K562 (cell line): Measurements from ENCODE around the gene IQGAP3. TPM values are rescaled to one million over a fixed set of nuclear protein-coding genes. Genes with fewer than 3 reads are reported as not detected.
A peak's percentile ranks its signal among the peaks of the same experiment; 100 is the strongest.

Source experiments
- BRF1 ChIP-seq: IDR thresholded peaks from 3 replicates; pipeline ENCODE4 v1.6.1; 2011; ENCODE audit warnings: borderline replicate concordance, mild to moderate bottlenecking; ENCODE audit not compliant: insufficient read length; ENCODE audit errors: extremely low read depth
- ELF1 ChIP-seq: fragments of 200-800 bp; sonication (Bioruptor generic); IDR thresholded peaks from 2 replicates; pipeline ENCODE4 v1.6.1; 2016; ENCODE audit warnings: missing genetic modification characterization, missing compliant biosample characterization
- GATAD2A ChIP-seq: fragments of 450-650 bp; IDR thresholded peaks from 2 replicates; pipeline ENCODE4 v1.6.1; 2017
- GTF2E2 ChIP-seq: fragments of 200-800 bp; sonication (Bioruptor generic); IDR thresholded peaks from 2 replicates; pipeline ENCODE4 v1.6.1; 2016; ENCODE audit warnings: missing genetic modification characterization, missing compliant biosample characterization
- ILF3 ChIP-seq: fragments of 450-650 bp; IDR thresholded peaks from 2 replicates; pipeline ENCODE4 v1.6.1; 2018; ENCODE audit warnings: antibody characterized with exemption, mild to moderate bottlenecking, moderate library complexity, borderline replicate concordance
- KAT2B ChIP-seq: IDR thresholded peaks from one replicate; pipeline ENCODE4 v1.6.1; 2012; ENCODE audit warnings: low read depth, mild to moderate bottlenecking, control low read depth, inconsistent platforms, low read length, moderate library complexity
- MED1 ChIP-seq: sonication (generic); formaldehyde crosslinking; IDR thresholded peaks from 2 replicates; pipeline ENCODE4 v1.8.1; 2023; ENCODE audit warnings: missing genetic modification reagents, borderline replicate concordance
- MEF2A ChIP-seq: IDR thresholded peaks from 2 replicates; pipeline ENCODE4 v1.6.1; 2011; ENCODE audit warnings: low read depth, mild to moderate bottlenecking, low read length, moderate library complexity; ENCODE audit not compliant: control insufficient read depth
- NONO ChIP-seq, 2 experiments: fragments of 200-400 bp in 1 of 2; fragments of 450-650 bp in 1 of 2; formaldehyde crosslinking in 1 of 2; IDR thresholded peaks; 2 replicates each; pipeline ENCODE4 v1.6.1; 2017; ENCODE audit warnings: low read depth in 2 of 2, mild to moderate bottlenecking in 2 of 2, moderate library complexity in 2 of 2, low read length in 1 of 2
- RBM22 ChIP-seq: fragments of 200-400 bp; formaldehyde crosslinking; IDR thresholded peaks from 2 replicates; pipeline ENCODE4 v1.6.1; 2018; ENCODE audit warnings: low read length, low read depth; ENCODE audit not compliant: poor library complexity, severe bottlenecking
- RFX1 ChIP-seq: fragments of 450-650 bp; IDR thresholded peaks from 2 replicates; pipeline ENCODE4 v1.6.1; 2016; ENCODE audit warnings: mild to moderate bottlenecking, moderate library complexity
- SOX6 ChIP-seq: fragments of 450-650 bp; IDR thresholded peaks from 2 replicates; pipeline ENCODE4 v1.6.1; 2014; ENCODE audit warnings: mild to moderate bottlenecking
- SP1 ChIP-seq: sonication (generic); formaldehyde crosslinking; IDR thresholded peaks from 2 replicates; pipeline ENCODE4 v1.8.1; 2022; ENCODE audit warnings: mild to moderate bottlenecking, missing genetic modification reagents
- SP2 ChIP-seq: IDR thresholded peaks from 2 replicates; pipeline ENCODE4 v1.6.1; 2011; ENCODE audit warnings: mild to moderate bottlenecking, low read depth, low read length, moderate library complexity; ENCODE audit not compliant: poor library complexity, severe bottlenecking; ENCODE audit errors: extremely low read depth
- SRSF9 ChIP-seq: fragments of 200-400 bp; formaldehyde crosslinking; IDR thresholded peaks from 2 replicates; pipeline ENCODE4 v1.6.1; 2017; ENCODE audit warnings: low read depth, low read length, borderline replicate concordance
- SUPT5H ChIP-seq: fragments of 450-650 bp; IDR thresholded peaks from 2 replicates; pipeline ENCODE4 v1.6.1; 2016
- TAF9B ChIP-seq: fragments of 450-650 bp; IDR thresholded peaks from 2 replicates; pipeline ENCODE4 v1.6.1; 2018; ENCODE audit warnings: mild to moderate bottlenecking; ENCODE audit not compliant: partially characterized antibody
- TSHZ1 ChIP-seq: fragments of 250-450 bp; sonication (Bioruptor Pico); IDR thresholded peaks from 2 replicates; pipeline ENCODE4 v1.4.0; 2020; ENCODE audit warnings: mild to moderate bottlenecking, moderate library complexity
- ZBTB17 ChIP-seq: fragments of 450-650 bp; formaldehyde crosslinking; IDR thresholded peaks from 2 replicates; pipeline ENCODE4 v1.4.0; 2020; ENCODE audit warnings: mild to moderate bottlenecking
- ZNF124 ChIP-seq: sonication (generic); formaldehyde crosslinking; IDR thresholded peaks from 2 replicates; pipeline ENCODE4 v1.8.1; 2022; ENCODE audit warnings: missing genetic modification reagents
- polyA plus RNA-seq, 8 experiments: library from polyadenylated mRNA; depleted of rRNA in 4 of 8; stranded (reverse) in 5 of 8; unstranded in 3 of 8; fragments of >200 nt; fragmentation: Nextera tagmentation in 2 of 8; fragmentation: Illumina TruSeq in 1 of 8; extraction: Ambion mirVana in 2 of 8; extraction: Trizol in 1 of 8; gene quantifications; 2 replicates each; pipeline versions ENCODE4 v1.2.1 to v1.2.3, GENCODE V29; 2011 to 2014; ENCODE audit warnings: inconsistent platforms in 1 of 8, missing spikeins in 1 of 8
- total RNA-seq, 7 experiments: library from RNA; depleted of rRNA in 6 of 7; stranded (reverse); fragments of >200 nt in 6 of 7; fragmentation: Illumina TruSeq in 2 of 7; extraction: Trizol in 2 of 7; gene quantifications; 2 replicates each; pipeline versions ENCODE4 v1.2.1 to v1.2.3, GENCODE V29; 2011 to 2021; ENCODE audit warnings: low replicate concordance in 1 of 7
- TF ChIP-seq, protein P1 (sequence below): fragments of 450-650 bp; formaldehyde crosslinking; conservative IDR thresholded peaks from 2 replicates; pipeline ENCODE4 v1.4.0; 2022; ENCODE audit warnings: mild to moderate bottlenecking, missing genetic modification characterization
- TF ChIP-seq, protein P2 (sequence below): fragments of 450-650 bp; IDR thresholded peaks from 2 replicates; pipeline ENCODE4 v1.6.1; 2017; ENCODE audit warnings: antibody characterized with exemption

The IQGAP3 gene
- total and polyA plus RNA-seq, 9 of the 15 experiments (the other 6 are each of a cell fraction or from before 2014, with no cell fraction given) = 1.4 to 16.6 (median 11.9) TPM

DNA sequence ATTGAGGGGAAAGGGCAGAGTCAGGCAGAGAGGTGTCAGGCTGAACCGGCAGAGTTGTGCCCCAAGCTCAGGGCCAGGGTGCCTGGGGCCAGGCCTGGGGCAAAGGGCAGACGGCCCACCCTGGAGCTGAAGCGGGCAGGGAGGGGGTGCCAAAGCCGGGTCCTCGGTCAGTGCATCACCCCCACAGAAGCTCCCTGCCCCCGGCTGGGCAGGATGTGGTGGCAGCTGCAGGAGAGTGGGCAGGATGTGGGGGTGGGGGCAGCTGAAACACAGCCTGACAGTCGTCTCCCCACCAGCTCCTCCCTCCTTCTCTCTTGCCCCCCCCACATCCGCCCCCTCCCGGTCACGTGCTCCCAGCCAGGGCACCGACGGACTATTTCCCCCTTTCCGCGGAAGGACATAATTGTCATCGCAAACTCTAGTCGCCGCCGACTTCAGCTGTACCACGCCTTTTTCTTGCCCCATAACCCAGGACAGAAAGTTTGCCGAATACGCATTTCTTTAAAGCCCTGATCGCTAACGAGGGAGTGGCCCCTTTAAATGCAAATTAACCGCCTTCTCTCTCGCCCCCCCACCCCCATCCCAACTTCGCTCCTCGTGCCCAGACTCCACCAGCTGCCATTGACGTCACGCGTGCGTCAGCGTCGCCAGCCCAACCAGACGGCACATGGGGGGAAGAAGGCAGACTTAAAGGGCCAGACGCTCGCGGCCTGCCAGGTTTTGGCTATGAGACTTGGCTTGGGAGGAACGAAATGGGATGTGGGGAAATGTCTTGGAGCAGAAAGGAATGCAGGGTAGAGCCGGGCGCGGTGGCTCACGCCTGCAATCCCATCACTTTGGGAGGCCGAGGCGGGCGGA, 67.3 kb downstream of the IQGAP3 start (continued):
- TF ChIP-seq MED1 (CRISPR knock-in tag) (no peak), GATAD2A (0 out of 2 replicates have a peak, but pooled peaks have one; percentile 31), SP1 (CRISPR knock-in tag) (peak; percentile 82), SP2 (no peak), ZBTB17 (CRISPR knock-in tag) (peak; percentile 66; the same call in 1 of the 2 replicates), TAF9B (peak; percentile 91), NONO (IDR thresholded peaks at IDR 0.05; ENCODE audit: low read depth in 2 of 2, low read length in 1 of 2) (0 out of 4 replicates have a peak, but pooled peaks of 1 of the 2 experiments have one; percentile 17), ZNF124 (CRISPR knock-in tag) (no peak), ELF1 (tag) (no peak), GTF2E2 (tag) (no peak; the same call in 1 of the 2 replicates), RFX1 (peak; percentile 56; the same call in 1 of the 2 replicates), RBM22 (no peak), BRF1 (no peak), MEF2A (no peak), SOX6 (peak; percentile 57; the same call in 1 of the 2 replicates), SRSF9 (no peak), ILF3 (no peak), KAT2B (no peak), TSHZ1 (CRISPR knock-in tag) (no peak), SUPT5H (peak; percentile 41; the same call in 1 of the 2 replicates)
- TF ChIP-seq, protein P1, sequence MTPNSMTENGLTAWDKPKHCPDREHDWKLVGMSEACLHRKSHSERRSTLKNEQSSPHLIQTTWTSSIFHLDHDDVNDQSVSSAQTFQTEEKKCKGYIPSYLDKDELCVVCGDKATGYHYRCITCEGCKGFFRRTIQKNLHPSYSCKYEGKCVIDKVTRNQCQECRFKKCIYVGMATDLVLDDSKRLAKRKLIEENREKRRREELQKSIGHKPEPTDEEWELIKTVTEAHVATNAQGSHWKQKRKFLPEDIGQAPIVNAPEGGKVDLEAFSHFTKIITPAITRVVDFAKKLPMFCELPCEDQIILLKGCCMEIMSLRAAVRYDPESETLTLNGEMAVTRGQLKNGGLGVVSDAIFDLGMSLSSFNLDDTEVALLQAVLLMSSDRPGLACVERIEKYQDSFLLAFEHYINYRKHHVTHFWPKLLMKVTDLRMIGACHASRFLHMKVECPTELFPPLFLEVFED (CRISPR knock-in tag) = no peak
- TF ChIP-seq, protein P2, sequence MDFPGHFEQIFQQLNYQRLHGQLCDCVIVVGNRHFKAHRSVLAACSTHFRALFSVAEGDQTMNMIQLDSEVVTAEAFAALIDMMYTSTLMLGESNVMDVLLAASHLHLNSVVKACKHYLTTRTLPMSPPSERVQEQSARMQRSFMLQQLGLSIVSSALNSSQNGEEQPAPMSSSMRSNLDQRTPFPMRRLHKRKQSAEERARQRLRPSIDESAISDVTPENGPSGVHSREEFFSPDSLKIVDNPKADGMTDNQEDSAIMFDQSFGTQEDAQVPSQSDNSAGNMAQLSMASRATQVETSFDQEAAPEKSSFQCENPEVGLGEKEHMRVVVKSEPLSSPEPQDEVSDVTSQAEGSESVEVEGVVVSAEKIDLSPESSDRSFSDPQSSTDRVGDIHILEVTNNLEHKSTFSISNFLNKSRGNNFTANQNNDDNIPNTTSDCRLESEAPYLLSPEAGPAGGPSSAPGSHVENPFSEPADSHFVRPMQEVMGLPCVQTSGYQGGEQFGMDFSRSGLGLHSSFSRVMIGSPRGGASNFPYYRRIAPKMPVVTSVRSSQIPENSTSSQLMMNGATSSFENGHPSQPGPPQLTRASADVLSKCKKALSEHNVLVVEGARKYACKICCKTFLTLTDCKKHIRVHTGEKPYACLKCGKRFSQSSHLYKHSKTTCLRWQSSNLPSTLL = no peak
